Ureter (tissue), 1 donor: Measurements from ENCODE around the gene H2BK1. TPM values are rescaled to one million over a fixed set of nuclear protein-coding genes. Genes with fewer than 3 reads are reported as not detected.

Experiments
- DNase-seq: peaks from one replicate; pipeline ENCODE4 v3.0.0-alpha.2; 2020; ENCODE audit warnings: low spot score
- total RNA-seq: library from RNA; stranded (reverse); gene quantifications from one replicate; pipeline ENCODE4 v1.2.4, GENCODE V29; 2023
- donor health status: DM: yes; HTN: yes; CAD: no.

The H2BK1 gene
- not detected for total RNA-seq

GRCh38 chr7:151210087-151210854 is at the start of gene H2BK1:
H2BK1 (minus strand) TSS chr7:151210488; CDS start chr7:151210318, 170 bp downstream.
- no peak for DNase-seq

- no peak for DNase-seq
Measured at GRCh38 chr7:151257990-151258389, 47.7 kb upstream of the H2BK1 start.

GRCh38 chr7:151256410-151257045 is 46.2 kb upstream of the H2BK1 start:
- no peak for DNase-seq

GRCh38 chr7:151255390-151255789 is 45.1 kb upstream of the H2BK1 start:
- DNase-seq = no peak

- no peak for DNase-seq
Measured at GRCh38 chr7:151254851-151255250, 44.6 kb upstream of the H2BK1 start.

- DNase-seq = no peak
Measured at GRCh38 chr7:151254316-151254715, 44.0 kb upstream of the H2BK1 start.

GRCh38 chr7:151252961-151253711 is 42.8 kb upstream of the H2BK1 start:
- no peak for DNase-seq

GRCh38 chr7:151252561-151252835 is 42.2 kb upstream of the H2BK1 start:
- no peak for DNase-seq

GRCh38 chr7:151251689-151252560 is 41.6 kb upstream of the H2BK1 start:
- DNase-seq = no peak

- no peak for DNase-seq
Measured at GRCh38 chr7:151251328-151251688, 41.0 kb upstream of the H2BK1 start.

GRCh38 chr7:151250181-151251132 is 40.2 kb upstream of the H2BK1 start:
- DNase-seq = no peak

- peak; percentile 83 for DNase-seq
Measured at GRCh38 chr7:151249732-151250072, 39.4 kb upstream of the H2BK1 start.

GRCh38 chr7:151249034-151249731 is 38.9 kb upstream of the H2BK1 start:
- peak; percentile 73 for DNase-seq

- no peak for DNase-seq
Measured at GRCh38 chr7:151248346-151249033, 38.2 kb upstream of the H2BK1 start, which contains the start of gene SMARCD3. SMARCD3 (minus strand) TSS chr7:151248694; CDS start chr7:151248562, 132 bp downstream.

GRCh38 chr7:151247611-151248345 is 37.5 kb upstream of the H2BK1 start:
- no peak for DNase-seq

- no peak for DNase-seq
Measured at GRCh38 chr7:151246851-151247580, 36.7 kb upstream of the H2BK1 start.

GRCh38 chr7:151246102-151246850 is 36.0 kb upstream of the H2BK1 start:
- DNase-seq = no peak
